GM18520 (cell line): ENCODE measurements around the gene SPRR1B.
A peak's percentile ranks its signal among the peaks of the same experiment; 100 is the strongest.
"Not testable (repeated sequence)": the region's sequence is repeated elsewhere in the genome, so short reads cannot be mapped to it uniquely, and the experiment has no call there.

Source experiments
- ATAC-seq: cut with Tn5 transposase; IDR thresholded peaks from one replicate; pipeline ENCODE4 v1.9.1; 2021; ENCODE audit not compliant: unreplicated experiment

Gene SPRR1B

GRCh38 chr1:153030895-153031294 is at the start of gene SPRR1B:
SPRR1B (plus strand) TSS chr1:153031203; CDS start chr1:153032346, 1,143 bp downstream.
- no peak for ATAC-seq

- ATAC-seq, result no peak
Observed at GRCh38 chr1:152982076-152982475, 48.9 kb upstream of the SPRR1B start.

GRCh38 chr1:152983234-152983633 is 47.8 kb upstream of the SPRR1B start:
- ATAC-seq, result no peak

GRCh38 chr1:152983743-152984142 is 47.3 kb upstream of the SPRR1B start, which contains the start of gene SPRR1A:
SPRR1A (plus strand) TSS chr1:152984081; CDS start chr1:152985231, 1,150 bp downstream.
- ATAC-seq, result no peak

- ATAC-seq, result no peak
Observed at GRCh38 chr1:152986578-152986977, 44.4 kb upstream of the SPRR1B start.

- no peak for ATAC-seq
Observed at GRCh38 chr1:152993186-152993585, 37.8 kb upstream of the SPRR1B start.

- no peak for ATAC-seq
Observed at GRCh38 chr1:152995842-152996241, 35.2 kb upstream of the SPRR1B start.

GRCh38 chr1:152996633-152997400 is 34.2 kb upstream of the SPRR1B start:
- ATAC-seq, result no peak

GRCh38 chr1:152997901-152998300 is 33.1 kb upstream of the SPRR1B start:
- ATAC-seq, result no peak

- ATAC-seq, result no peak
Observed at GRCh38 chr1:152998476-152998875, 32.5 kb upstream of the SPRR1B start.

GRCh38 chr1:152999818-153000217 is 31.2 kb upstream of the SPRR1B start:
- no peak for ATAC-seq

GRCh38 chr1:153000294-153000693 is 30.7 kb upstream of the SPRR1B start:
- ATAC-seq, result no peak

- ATAC-seq, result no peak
Observed at GRCh38 chr1:153001382-153001781, 29.6 kb upstream of the SPRR1B start, which contains the start of gene SPRR3. SPRR3 (plus strand) TSS chr1:153001749; CDS start chr1:153003021, 1,272 bp downstream.

GRCh38 chr1:153011235-153011758 is 19.7 kb upstream of the SPRR1B start:
- ATAC-seq, result not testable (repeated sequence)

- not testable (repeated sequence) for ATAC-seq
Observed at GRCh38 chr1:153021829-153022228, 9.2 kb upstream of the SPRR1B start.

GRCh38 chr1:153022340-153022739 is 8.7 kb upstream of the SPRR1B start:
- not testable (repeated sequence) for ATAC-seq

GRCh38 chr1:153023109-153023508 is 7.9 kb upstream of the SPRR1B start:
- no peak for ATAC-seq

- no peak for ATAC-seq
Observed at GRCh38 chr1:153024413-153024812, 6.6 kb upstream of the SPRR1B start.

GRCh38 chr1:153025797-153026196 is 5.2 kb upstream of the SPRR1B start:
- no peak for ATAC-seq

GRCh38 chr1:153028766-153029165 is 2.2 kb upstream of the SPRR1B start:
- no peak for ATAC-seq

- no peak for ATAC-seq
Observed at GRCh38 chr1:153032073-153032472, 1.1 kb downstream of the SPRR1B start.

GRCh38 chr1:153032677-153033308 is 1.8 kb downstream of the SPRR1B start:
- peak; percentile 45 for ATAC-seq
